Stimulated activated naive CD8-positive, alpha-beta T cell treated with anti-CD3 and anti-CD28 coated beads, Interleukin-15, Interleukin-2, amounts not matched to agents 100 ng/mL and 50 ng/mL, for 24 hours (primary cell): ENCODE data around the gene TFPT.

Source experiments
- H3K27ac Mint-ChIP-seq: one replicate; pipeline ENCODE4 v1.8.0; 2021; ENCODE audit warnings: mild to moderate bottlenecking, mixed read lengths
- H3K27me3 Mint-ChIP-seq: one replicate; pipeline ENCODE4 v1.8.0; 2021; ENCODE audit warnings: mixed read lengths
- H3K36me3 Mint-ChIP-seq: one replicate; pipeline ENCODE4 v1.8.0; 2021; ENCODE audit warnings: low read depth, mixed read lengths
- H3K4me1 Mint-ChIP-seq: one replicate; pipeline ENCODE4 v1.8.0; 2021; ENCODE audit warnings: low read depth, mixed read lengths
- H3K4me3 Mint-ChIP-seq: one replicate; pipeline ENCODE4 v1.8.0; 2021; ENCODE audit warnings: mild to moderate bottlenecking, mixed read lengths
- H3K9me3 Mint-ChIP-seq: one replicate; pipeline ENCODE4 v1.8.0; 2021; ENCODE audit warnings: mixed read lengths

Gene TFPT

DNA sequence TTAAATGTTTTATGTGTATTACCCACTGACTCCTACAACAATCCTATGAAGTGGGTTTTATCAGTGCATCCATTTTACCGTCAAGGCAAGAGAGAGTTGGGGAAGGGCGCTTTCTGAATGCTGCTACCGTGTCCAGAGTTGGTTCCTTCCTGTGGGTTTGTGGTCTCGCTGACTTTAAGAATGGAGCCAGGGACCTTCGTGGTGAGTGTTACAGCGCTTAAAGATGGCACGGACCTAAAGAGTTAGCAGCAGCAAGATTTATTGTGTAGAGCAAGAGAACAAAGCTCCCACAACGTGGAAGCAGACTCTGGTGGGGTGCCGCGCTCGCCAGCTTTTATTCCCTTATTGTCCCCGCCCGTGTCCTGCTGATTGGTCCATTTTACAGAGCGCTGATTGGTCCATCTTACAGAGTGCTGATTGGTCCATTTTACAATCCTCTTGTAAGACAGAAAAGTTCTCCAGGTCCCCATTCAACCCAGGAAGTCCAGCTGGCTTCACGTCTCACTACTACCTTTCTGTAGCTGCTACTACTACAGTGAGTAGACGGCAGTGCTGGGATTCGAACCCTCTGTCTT is 20.9 kb downstream of the TFPT start:
- Mint-ChIP-seq H3K9me3 (no peaks in the 10 kb centered on the region), H3K27me3 (peaks cover 22% of the 10 kb centered on the region), H3K4me1 (peaks cover 11% of the 10 kb centered on the region), H3K27ac (no peak overlapping the region), H3K36me3 (no peaks in the 10 kb centered on the region), H3K4me3 (no peak overlapping the region)

GRCh38 chr19:54084410-54084809 is 31.0 kb downstream of the TFPT start:
- Mint-ChIP-seq H3K4me3 (no peak overlapping the region), H3K4me1 (no peaks in the 10 kb centered on the region), H3K36me3 (no peaks in the 10 kb centered on the region), H3K27ac (no peak overlapping the region), H3K9me3 (peaks cover 10% of the 10 kb centered on the region), H3K27me3 (peaks cover 13% of the 10 kb centered on the region)

DNA sequence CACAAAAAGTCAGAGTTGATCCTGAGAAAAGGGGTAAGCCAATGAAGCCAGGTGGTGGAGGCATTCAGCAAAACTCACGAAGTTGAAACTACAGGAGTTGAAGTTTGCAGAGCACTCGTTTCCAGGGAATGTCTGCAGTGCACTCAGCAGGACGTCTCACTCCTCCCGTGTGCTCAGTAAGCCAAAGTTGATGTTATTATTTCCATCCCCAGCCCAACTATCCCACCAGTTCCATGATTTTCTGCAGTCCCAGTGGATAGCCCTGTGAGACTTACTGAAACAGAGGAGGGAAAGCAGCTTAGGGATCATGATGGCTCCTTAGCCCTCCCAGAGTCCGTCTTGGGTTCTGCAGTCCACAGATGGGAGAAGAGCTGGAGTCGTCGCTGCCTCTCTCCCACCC is 34.4 kb downstream of the TFPT start, which contains the start of gene TARM1:
TARM1 (minus strand) TSS at position 334 of the 400 bp plus-strand sequence; CDS start at position 309, 25 bp downstream.
- Mint-ChIP-seq H3K4me1 (no peaks in the 10 kb centered on the region), H3K9me3 (peaks cover 10% of the 10 kb centered on the region), H3K36me3 (no peaks in the 10 kb centered on the region), H3K27ac (no peak within 1 kb of the TSS), H3K4me3 (no peak within 1 kb of the TSS), H3K27me3 (peaks cover 5% of the 10 kb centered on the region)

- Mint-ChIP-seq H3K4me1 (no peaks in the 10 kb centered on the region), H3K4me3 (no peak overlapping the region), H3K36me3 (no peaks in the 10 kb centered on the region), H3K27ac (no peak overlapping the region), H3K27me3 (no peaks in the 10 kb centered on the region), H3K9me3 (no peaks in the 10 kb centered on the region)
Measured at GRCh38 chr19:54077334-54077733, 38.1 kb downstream of the TFPT start.

DNA sequence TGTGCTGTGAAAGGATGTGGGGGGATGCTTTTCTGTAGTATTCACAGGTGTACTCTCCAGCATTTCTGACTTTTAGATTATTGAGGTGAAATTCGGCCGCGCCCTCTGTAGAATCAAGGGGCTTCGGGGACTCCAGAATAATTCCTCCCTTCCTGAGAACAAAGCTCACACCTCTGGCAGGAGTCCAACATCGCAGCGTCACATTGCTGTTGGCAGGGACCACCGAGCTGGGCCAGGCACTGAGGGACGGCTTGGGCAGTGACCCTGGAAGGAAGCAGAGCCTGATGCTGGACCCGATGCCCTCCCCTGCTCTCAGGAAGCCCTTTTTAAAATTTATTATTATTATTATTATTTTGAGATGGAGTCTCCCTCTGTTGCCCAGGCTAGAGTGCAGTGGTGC is 40.6 kb downstream of the TFPT start:
- Mint-ChIP-seq H3K27ac (no peak overlapping the region), H3K36me3 (no peaks in the 10 kb centered on the region), H3K4me1 (no peaks in the 10 kb centered on the region), H3K9me3 (no peaks in the 10 kb centered on the region), H3K4me3 (no peak overlapping the region), H3K27me3 (no peaks in the 10 kb centered on the region)

DNA sequence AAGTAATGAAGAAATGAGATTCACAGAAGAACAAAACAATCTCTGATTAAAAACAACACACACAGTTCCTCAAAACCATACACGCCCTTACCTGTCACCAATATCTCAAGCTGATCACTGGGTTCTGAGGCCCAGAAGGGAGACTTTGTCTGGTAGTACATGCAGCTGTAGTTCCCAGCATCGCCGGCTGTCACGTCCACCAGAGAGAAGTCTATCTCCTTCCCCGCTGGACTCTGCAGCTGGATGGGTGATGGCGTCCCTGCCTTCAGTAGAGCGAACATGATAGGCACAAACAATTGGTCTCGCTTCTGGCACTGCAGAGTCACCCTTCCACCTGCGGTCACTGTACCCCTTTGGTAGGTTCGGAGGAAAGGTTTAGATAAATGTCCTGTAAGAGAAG is 41.6 kb downstream of the TFPT start:
- H3K27ac Mint-ChIP-seq = no peak overlapping the region
- no peaks in the 10 kb centered on the region for H3K9me3 Mint-ChIP-seq
- H3K36me3 Mint-ChIP-seq = no peaks in the 10 kb centered on the region
- no peak overlapping the region for H3K4me3 Mint-ChIP-seq
- no peaks in the 10 kb centered on the region for H3K27me3 Mint-ChIP-seq
- no peaks in the 10 kb centered on the region for H3K4me1 Mint-ChIP-seq

DNA sequence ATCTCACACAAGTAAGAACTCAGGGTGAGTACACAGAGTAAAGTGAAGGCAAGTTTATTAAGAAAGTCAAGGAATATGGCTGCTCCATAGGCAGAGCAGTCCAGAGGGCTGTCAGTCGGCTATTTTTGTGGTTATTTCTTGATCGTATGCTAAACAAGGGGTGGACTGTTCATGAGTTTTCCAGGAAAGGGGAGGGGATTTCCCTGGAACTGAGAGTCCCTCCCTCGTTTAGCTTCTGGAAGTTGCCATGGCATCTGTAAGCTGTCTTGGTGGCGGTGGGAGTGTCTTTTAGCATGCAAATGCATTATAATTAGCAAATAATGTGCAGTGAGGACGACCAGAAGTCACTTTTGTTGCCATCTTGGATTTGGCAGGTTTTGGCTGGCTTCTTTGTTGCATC is 46.0 kb downstream of the TFPT start:
- Mint-ChIP-seq H3K4me3 (no peak overlapping the region), H3K27ac (no peak overlapping the region), H3K9me3 (no peaks in the 10 kb centered on the region), H3K4me1 (no peaks in the 10 kb centered on the region), H3K27me3 (peaks cover 7% of the 10 kb centered on the region), H3K36me3 (no peaks in the 10 kb centered on the region)

DNA sequence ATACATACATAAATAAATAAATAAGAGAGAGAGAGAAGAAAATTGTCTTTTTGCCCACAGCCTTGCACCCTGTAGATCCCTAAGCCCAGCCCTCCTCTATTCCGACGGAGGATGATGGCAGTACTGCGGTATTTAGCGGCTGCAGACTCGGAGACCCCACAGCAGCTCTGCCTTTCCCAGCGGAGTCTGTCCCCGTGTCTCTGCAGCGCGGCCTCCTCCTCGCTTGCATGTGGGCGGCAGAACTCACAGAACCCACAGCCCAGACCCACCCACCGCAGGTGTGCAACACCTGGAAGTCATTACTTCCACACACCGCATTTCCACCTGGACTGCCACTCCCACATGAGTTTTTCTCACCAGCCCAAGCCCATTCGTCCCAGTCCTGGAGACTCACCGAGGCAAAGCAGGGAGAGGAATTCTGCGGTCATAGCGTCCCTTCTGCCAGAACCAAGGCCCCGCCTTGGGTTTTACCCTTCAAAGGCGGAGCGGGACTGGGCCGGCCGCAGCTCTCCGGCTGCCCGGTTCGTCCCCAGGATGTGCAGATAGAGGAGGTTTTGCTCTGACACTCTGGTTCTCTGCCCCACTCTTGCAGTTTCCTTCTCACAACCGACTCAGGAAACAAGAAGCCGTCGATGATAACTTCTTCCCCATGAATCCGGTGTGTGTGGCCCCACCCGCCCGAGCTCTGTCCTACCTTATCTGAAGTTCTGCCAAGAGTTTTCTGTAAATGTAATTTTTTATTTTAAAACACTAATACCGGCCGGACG is 51.9 kb downstream of the TFPT start, which contains the start of gene VSTM1:
VSTM1 (minus strand) TSS at position 548 of the 767 bp plus-strand sequence; CDS start at position 428, 120 bp downstream.
- no peak within 1 kb of the TSS for H3K27ac Mint-ChIP-seq
- H3K4me1 Mint-ChIP-seq = no peaks in the 10 kb centered on the region
- no peaks in the 10 kb centered on the region for H3K9me3 Mint-ChIP-seq
- H3K27me3 Mint-ChIP-seq = peaks cover 16% of the 10 kb centered on the region
- H3K36me3 Mint-ChIP-seq = no peaks in the 10 kb centered on the region
- no peak within 1 kb of the TSS for H3K4me3 Mint-ChIP-seq

DNA sequence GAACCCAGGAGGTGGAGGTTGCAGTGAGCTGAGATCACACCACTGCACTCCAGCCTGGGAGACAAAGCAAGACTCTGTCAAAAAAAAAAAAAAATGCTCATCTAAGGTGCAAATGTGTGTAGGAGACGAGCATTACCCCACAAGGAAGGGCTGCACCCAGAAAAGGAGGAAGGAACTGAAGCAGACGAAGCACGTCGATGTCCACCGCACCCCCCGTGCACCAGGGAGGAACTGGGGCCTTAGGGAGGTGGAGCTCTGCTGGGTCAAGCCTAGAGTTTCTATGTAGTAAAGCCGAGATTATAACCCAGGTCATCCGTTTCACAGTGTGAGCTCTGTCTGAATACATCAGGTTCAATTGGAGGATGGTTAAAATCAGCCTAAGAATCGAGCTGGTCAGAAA is 52.8 kb downstream of the TFPT start:
- H3K36me3 Mint-ChIP-seq = no peaks in the 10 kb centered on the region
- H3K27me3 Mint-ChIP-seq = peaks cover 16% of the 10 kb centered on the region
- no peaks in the 10 kb centered on the region for H3K4me1 Mint-ChIP-seq
- no peak overlapping the region for H3K4me3 Mint-ChIP-seq
- H3K9me3 Mint-ChIP-seq = no peaks in the 10 kb centered on the region
- no peak overlapping the region for H3K27ac Mint-ChIP-seq
